Measurements from ENCODE around the gene KPNB1.

KPNB1 gene

GRCh38 chr17:47714773-47715396 lies 65.2 kb downstream of the KPNB1 start:
- DNase-seq, result no peak

GRCh38 chr17:47715669-47716325 lies 66.1 kb downstream of the KPNB1 start:
- DNase-seq, result no peak

- DNase-seq, result no peak
Observed at GRCh38 chr17:47716375-47716774, 66.7 kb downstream of the KPNB1 start.

DNA sequence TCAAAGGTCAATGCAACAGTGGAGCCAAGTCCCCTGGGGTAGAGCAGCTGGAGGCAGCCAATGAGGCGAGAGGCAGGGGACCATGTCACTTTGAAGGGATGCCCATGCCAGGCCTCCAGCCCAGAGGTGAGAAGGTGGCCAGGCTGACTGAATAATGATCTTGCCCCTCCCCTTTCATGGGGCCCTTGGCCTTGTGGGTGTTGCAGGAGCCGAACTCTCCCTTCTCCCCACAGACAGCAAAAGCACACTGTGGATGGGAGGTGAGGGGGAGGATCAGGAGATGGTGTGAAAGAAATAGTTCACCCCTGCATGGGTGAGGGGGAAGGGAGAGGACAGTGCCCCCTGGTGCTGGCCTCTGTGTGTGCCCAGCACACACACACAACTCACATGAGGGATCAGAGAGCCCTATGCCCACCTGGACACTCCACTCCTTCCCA lies 67.6 kb downstream of the KPNB1 start:
- DNase-seq, result no peak

GRCh38 chr17:47717979-47718621 lies 68.4 kb downstream of the KPNB1 start:
- DNase-seq, result no peak

GRCh38 chr17:47718634-47719405 lies 69.1 kb downstream of the KPNB1 start:
- no peak for DNase-seq

GRCh38 chr17:47719411-47720152 lies 69.9 kb downstream of the KPNB1 start:
- no peak for DNase-seq

DNA sequence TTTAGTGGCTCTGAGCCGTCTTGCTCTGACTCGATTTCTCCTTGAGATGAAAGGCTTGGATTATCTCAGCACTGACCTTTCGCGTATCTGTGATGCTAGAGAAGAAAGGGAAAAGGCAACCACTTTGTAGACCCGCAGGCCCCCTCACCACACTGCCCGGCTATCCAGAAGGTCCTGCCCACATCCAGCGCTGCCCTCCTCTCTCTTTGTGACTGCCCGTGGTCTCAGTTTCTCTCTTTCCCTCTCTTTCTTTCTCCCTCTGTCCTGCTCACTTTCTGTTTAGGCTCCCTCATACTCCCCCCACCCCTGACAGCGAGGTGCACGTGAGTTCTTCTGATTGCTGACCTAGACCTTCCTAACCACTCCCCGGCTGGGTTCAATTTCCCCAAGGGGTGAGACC lies 70.5 kb downstream of the KPNB1 start:
- no peak for DNase-seq

- no peak for DNase-seq
Observed at GRCh38 chr17:47720754-47721533, 71.2 kb downstream of the KPNB1 start.

DNA sequence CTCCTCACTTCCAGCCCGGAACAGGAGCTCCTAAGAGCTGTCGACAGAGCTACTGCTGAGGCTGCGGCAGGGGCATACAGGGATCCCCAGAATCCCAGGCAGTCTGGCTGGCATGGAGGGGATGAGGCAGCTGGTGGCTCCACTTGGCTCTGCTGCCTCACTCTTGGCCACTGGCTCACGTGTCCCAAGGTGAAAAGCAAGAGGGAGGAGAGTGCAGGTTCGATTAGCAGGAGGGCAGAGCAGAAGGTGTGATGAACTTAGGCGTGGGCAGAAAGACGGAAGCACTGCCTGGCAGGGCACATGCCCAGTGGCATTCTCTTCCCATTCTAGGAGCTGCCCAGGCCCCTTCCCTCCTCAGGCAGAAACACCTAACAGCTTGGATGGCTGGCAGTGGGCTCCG lies 72.0 kb downstream of the KPNB1 start:
- DNase-seq, result no peak

DNA sequence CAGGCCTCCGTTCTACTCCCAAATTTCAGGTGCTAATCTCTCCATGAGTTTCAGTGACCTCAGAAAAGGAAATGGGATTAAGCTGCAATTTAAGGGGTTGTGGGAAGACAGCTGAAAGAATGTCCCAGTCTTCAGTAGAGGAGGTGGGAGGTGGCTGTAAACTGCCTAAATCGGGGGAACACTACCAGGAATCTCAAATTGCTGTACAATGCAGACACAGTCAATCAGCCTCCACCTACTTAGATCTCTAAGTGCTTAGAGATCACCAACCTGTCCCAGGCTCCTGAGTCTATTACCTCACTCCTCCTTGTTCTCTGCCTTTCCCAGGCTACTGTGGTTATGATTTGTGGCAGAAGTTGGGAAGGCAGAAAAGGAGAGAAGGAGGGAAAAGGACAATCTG lies 75.0 kb downstream of the KPNB1 start:
- no peak for DNase-seq

GRCh38 chr17:47725446-47726111 lies 75.9 kb downstream of the KPNB1 start:
- DNase-seq, result no peak

- DNase-seq, result no peak
Observed at GRCh38 chr17:47726796-47727703, 77.3 kb downstream of the KPNB1 start.

DNA sequence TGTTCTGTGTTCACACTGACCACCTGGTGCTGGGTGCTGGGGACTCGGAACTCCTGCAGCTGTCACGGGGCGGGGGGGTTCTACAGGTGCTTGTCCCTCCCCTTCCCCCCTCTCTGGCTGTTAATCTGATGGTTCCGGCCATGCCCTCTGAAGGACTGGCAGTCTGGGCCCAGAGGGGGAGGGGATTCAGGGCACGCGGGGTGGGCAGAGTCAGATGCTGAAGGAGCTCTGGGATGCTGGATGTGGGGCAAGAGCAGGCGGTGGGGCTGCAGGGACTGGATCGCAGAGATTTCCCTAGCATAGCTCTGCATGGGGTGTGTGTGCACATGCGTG lies 78.0 kb downstream of the KPNB1 start:
- peak; percentile 32 for DNase-seq

GRCh38 chr17:47728214-47728877 lies 78.6 kb downstream of the KPNB1 start:
- no peak for DNase-seq

- DNase-seq, result no peak
Observed at GRCh38 chr17:47729476-47729875, 79.8 kb downstream of the KPNB1 start.

DNA sequence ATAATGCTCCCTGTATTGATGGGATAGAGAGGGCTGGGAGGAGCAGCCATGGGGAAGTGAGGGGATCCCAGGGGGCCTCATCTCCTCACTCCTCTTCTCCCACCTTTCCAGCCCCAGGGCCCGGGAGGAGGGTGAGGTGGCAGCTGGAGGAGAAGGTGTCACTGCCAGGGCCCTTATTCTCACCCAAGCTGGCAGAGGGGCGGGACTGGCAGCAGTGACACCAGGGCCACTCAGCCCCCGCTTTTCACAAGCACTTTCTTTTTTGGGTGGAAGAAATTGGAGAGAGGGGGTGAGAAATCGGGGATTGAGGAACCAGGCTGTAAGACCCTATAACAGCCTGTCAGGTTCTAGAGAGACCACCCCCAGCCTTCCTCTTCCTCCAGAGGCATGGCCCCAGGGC lies 81.0 kb downstream of the KPNB1 start:
- DNase-seq, result no peak

GRCh38 chr17:47731396-47731795 lies 81.7 kb downstream of the KPNB1 start:
- no peak for DNase-seq

GRCh38 chr17:47732399-47733046 lies 82.8 kb downstream of the KPNB1 start:
- DNase-seq, result no peak

Measured in SHP77 treated with DMSO at 0.1 percent for 48 hours (cell line).